CD14-positive monocyte (primary cell): ENCODE data around the gene NAXE. TPM values are rescaled to one million over a fixed set of nuclear protein-coding genes. Genes with fewer than 3 reads are reported as not detected.
"Not testable (repeated sequence)": the region's sequence is repeated elsewhere in the genome, so short reads cannot be mapped to it uniquely, and the experiment has no call there.

Experiments used
- DNase-seq, 3 donors: peaks; one replicate each; pipeline ENCODE4 v3.0.0-alpha.2; 2011 to 2022
- H2AFZ ChIP-seq: 2 replicates; pipeline ENCODE4 v1.6.0; 2012; ENCODE audit warnings: mild to moderate bottlenecking, low read depth, low read length, inconsistent platforms; ENCODE audit not compliant: insufficient read depth, poor library complexity, severe bottlenecking
- H3K27ac ChIP-seq, 2 donors: 1 replicate in 1 of 2; 2 replicates in 1 of 2; pipeline ENCODE4 v1.5.1; 2012 to 2013; ENCODE audit warnings: low read length in 2 of 2, control low read depth in 1 of 2, inconsistent platforms in 1 of 2, low read depth in 1 of 2, mild to moderate bottlenecking in 1 of 2
- H3K27me3 ChIP-seq, 2 donors: one replicate each; pipeline versions ENCODE4 v1.6.0 to v1.6.1; 2011 to 2013; ENCODE audit warnings: low read length in 2 of 2; ENCODE audit not compliant: control insufficient read depth in 2 of 2, insufficient read depth in 2 of 2
- H3K36me3 ChIP-seq, 2 donors: replicated peaks in 1 of 2; 1 replicate in 1 of 2; 2 replicates in 1 of 2; pipeline versions ENCODE4 v1.5.1 to v1.6.1; 2012 to 2013; ENCODE audit warnings: low read length in 2 of 2, control low read depth in 1 of 2, inconsistent platforms in 1 of 2, mild to moderate bottlenecking in 1 of 2; ENCODE audit not compliant: insufficient read depth in 2 of 2, control insufficient read depth in 1 of 2
- H3K4me1 ChIP-seq, 2 donors: 1 replicate in 1 of 2; 2 replicates in 1 of 2; pipeline versions ENCODE4 v1.5.1 to v1.6.1; 2012 to 2013; ENCODE audit warnings: low read length in 2 of 2, control low read depth in 1 of 2, inconsistent platforms in 1 of 2, mild to moderate bottlenecking in 1 of 2, moderate library complexity in 1 of 2; ENCODE audit not compliant: insufficient read depth in 2 of 2, control insufficient read depth in 1 of 2
- H3K4me2 ChIP-seq: replicated peaks from 2 replicates; pipeline ENCODE3; 2012; ENCODE audit warnings: low read length, moderate library complexity, mild to moderate bottlenecking; ENCODE audit not compliant: poor library complexity, severe bottlenecking; ENCODE audit errors: extremely low read depth
- H3K4me3 ChIP-seq, 3 experiments: fragments of 200-600 bp in 1 of 3; sonication (generic) in 1 of 3; replicated peaks in 1 of 3; 1 replicate in 2 of 3; 2 replicates in 1 of 3; pipeline ENCODE4 v1.5.1; 2011 to 2013; ENCODE audit warnings: low read length in 3 of 3, mild to moderate bottlenecking in 3 of 3, control low read depth in 2 of 3, low read depth in 2 of 3, inconsistent platforms in 1 of 3, moderate library complexity in 1 of 3
- H3K79me2 ChIP-seq: 2 replicates; pipeline ENCODE4 v1.6.0; 2012; ENCODE audit warnings: mild to moderate bottlenecking, control low read depth, inconsistent platforms, low read length, moderate library complexity; ENCODE audit not compliant: insufficient read depth
- H3K9ac ChIP-seq: 2 replicates; pipeline ENCODE4 v1.6.0; 2017; ENCODE audit warnings: low read length, mild to moderate bottlenecking; ENCODE audit not compliant: insufficient read depth, poor library complexity, severe bottlenecking
- H3K9me3 ChIP-seq, 2 donors: replicated peaks in 1 of 2; 1 replicate in 1 of 2; 2 replicates in 1 of 2; pipeline versions ENCODE4 v1.5.1 to v1.6.1; 2012 to 2013; ENCODE audit warnings: low read length in 2 of 2, control low read depth in 1 of 2; ENCODE audit not compliant: control insufficient read depth in 1 of 2, insufficient read depth in 1 of 2
- H4K20me1 ChIP-seq: 2 replicates; pipeline ENCODE4 v1.6.0; 2012; ENCODE audit warnings: mild to moderate bottlenecking, low read length, control low read depth, moderate library complexity; ENCODE audit not compliant: insufficient read depth
- H3K27ac Mint-ChIP-seq, 7 donors: one replicate each; pipeline ENCODE4 v1.8.0; 2020; ENCODE audit warnings: mild to moderate bottlenecking in 7 of 7, mixed read lengths in 7 of 7, moderate library complexity in 6 of 7, inconsistent platforms in 2 of 7
- H3K27me3 Mint-ChIP-seq, 3 donors: one replicate each; pipeline ENCODE4 v1.8.0; 2021 to 2022; ENCODE audit warnings: low read depth in 3 of 3, mild to moderate bottlenecking in 3 of 3, mixed read lengths in 3 of 3, moderate library complexity in 3 of 3, inconsistent platforms in 1 of 3
- H3K36me3 Mint-ChIP-seq, 2 donors: one replicate each; pipeline ENCODE4 v1.8.0; 2020; ENCODE audit warnings: mixed read lengths in 2 of 2, inconsistent platforms in 1 of 2, mild to moderate bottlenecking in 1 of 2
- H3K4me1 Mint-ChIP-seq: one replicate; pipeline ENCODE4 v1.8.0; 2020; ENCODE audit warnings: mild to moderate bottlenecking, mixed read lengths
- H3K4me3 Mint-ChIP-seq, 2 donors: one replicate each; pipeline ENCODE4 v1.8.0; 2020; ENCODE audit warnings: mild to moderate bottlenecking in 2 of 2, mixed read lengths in 2 of 2, moderate library complexity in 1 of 2
- H3K9me3 Mint-ChIP-seq, 7 donors: one replicate each; pipeline ENCODE4 v1.8.0; 2020 to 2022; ENCODE audit warnings: mixed read lengths in 7 of 7, mild to moderate bottlenecking in 6 of 7, moderate library complexity in 6 of 7, inconsistent platforms in 2 of 7
- CTCF ChIP-seq: fragments of 200-600 bp; IDR thresholded peaks from one replicate; pipeline ENCODE4 v1.8.0; 2022; ENCODE audit warnings: antibody characterized with exemption, mild to moderate bottlenecking
- WGBS: methylation state at CpG from one replicate; pipeline ENCODE4 v1.1.5; 2013; ENCODE audit warnings: missing lambda C conversion rate; ENCODE audit not compliant: insufficient coverage; 5-methylcytosine and 5-hydroxymethylcytosine counted together
- intact Hi-C, 2 donors: fragments of 100-400 bp; cut with micrococcal nuclease; formaldehyde crosslinking; loops; one replicate each; pipeline versions ENCODE4 v1.15.0 to v1.15.1; 2023
- polyA plus RNA-seq, 3 donors: library from polyadenylated mRNA; depleted of rRNA in 1 of 3; unstranded in 2 of 3; stranded (reverse) in 1 of 3; fragments of 300-500 nt in 2 of 3; fragments of >200 nt in 1 of 3; fragmentation: Illumina TruSeq in 2 of 3; gene quantifications; 1 replicate in 2 of 3; 2 replicates in 1 of 3; pipeline ENCODE4 v1.2.3, GENCODE V29; 2012 to 2021

Gene NAXE
- polyA plus RNA-seq, 3 donors = 23.7 to 81.7 (median 54.9) TPM

GRCh38 chr1:156551869-156552268, 39.7 kb upstream of the NAXE start:
- Histone ChIP-seq H2AFZ (no peak overlapping the region), H3K27me3 (no peaks in the 10 kb centered on the region), H3K4me1 (peaks cover 41 to 45% of the 10 kb centered on the region in 2 donors), H3K4me3 (no peak overlapping the region), H3K79me2 (no peaks in the 10 kb centered on the region), H3K27ac (peak overlapping the region; percentile 3 to 93), H3K9ac (no peak overlapping the region), H4K20me1 (no peaks in the 10 kb centered on the region), H3K36me3 (peaks cover 14 to 40% of the 10 kb centered on the region in 2 donors), H3K9me3 (no peaks in the 10 kb centered on the region), H3K4me2 (peak overlapping the region; percentile 17)
- Mint-ChIP-seq H3K27me3 (peaks cover 0 to 2% (median 1%) of the 10 kb centered on the region in 3 donors), H3K4me1 (peaks cover 55% of the 10 kb centered on the region), H3K4me3 (no peak overlapping the region), H3K27ac (peak overlapping the region; percentile 90 to 97 (median 96)), H3K36me3 (peaks cover 25 to 47% of the 10 kb centered on the region in 2 donors), H3K9me3 (peaks cover 0 to 1% (median 0%) of the 10 kb centered on the region in 7 donors)
- WGBS = 6% methylated on average over 3 of the region's 6 CpGs
- DNase-seq = peak; percentile 74 to 89 (median 83)
- intact Hi-C loops = loop anchor here (5.0 to 10.0 kb wide), 2 partner anchors 50 to 57 kb away; partner anchors contain the start of gene MEF2D (in 1 of the 2)
- no peak for TF ChIP-seq CTCF

- TF ChIP-seq CTCF = no peak
- Mint-ChIP-seq H3K27me3 (peaks cover 0 to 2% (median 1%) of the 10 kb centered on the region in 3 donors), H3K4me3 (peak overlapping the region in 1 of 2 donors; percentile 32), H3K36me3 (peaks cover 18 to 40% of the 10 kb centered on the region in 2 donors), H3K27ac (peak overlapping the region; percentile 90 to 97 (median 96)), H3K4me1 (peaks cover 55% of the 10 kb centered on the region), H3K9me3 (peaks cover 0 to 1% (median 0%) of the 10 kb centered on the region in 7 donors)
- no peaks in the 10 kb centered on the region for H3K9me3 ChIP-seq
- peaks cover 13 to 34% of the 10 kb centered on the region in 2 donors for H3K36me3 ChIP-seq
- H3K4me3 ChIP-seq = no peak overlapping the region
- H3K4me1 ChIP-seq = peaks cover 41 to 45% of the 10 kb centered on the region in 2 donors
- no peaks in the 10 kb centered on the region for H3K27me3 ChIP-seq
- DNase-seq = no peak
- no peak overlapping the region for H3K9ac ChIP-seq
- WGBS = 50% methylated on average over 2 of the region's 5 CpGs
- H3K79me2 ChIP-seq = no peaks in the 10 kb centered on the region
- H2AFZ ChIP-seq = no peak overlapping the region
- H3K4me2 ChIP-seq = peak overlapping the region; percentile 17
- no peaks in the 10 kb centered on the region for H4K20me1 ChIP-seq
- intact Hi-C loops = loop anchor here (5.0 to 10.0 kb wide), 2 partner anchors 50 to 58 kb away; partner anchors contain the start of gene MEF2D (in 1 of the 2)
- H3K27ac ChIP-seq = peak overlapping the region; percentile 51 to 93
Observed at GRCh38 chr1:156552518-156552917, 39.1 kb upstream of the NAXE start.

- not testable (repeated sequence) for H3K79me2 ChIP-seq, H4K20me1 ChIP-seq, H3K9me3 Mint-ChIP-seq, H3K27me3 Mint-ChIP-seq, H3K9me3 ChIP-seq, H3K27me3 ChIP-seq
- H3K27ac ChIP-seq = peak overlapping the region; percentile 63 to 93
- WGBS = 2% methylated on average over 4 of the region's 4 CpGs
- Mint-ChIP-seq H3K4me1 (peaks cover 55% of the 10 kb centered on the region), H3K4me3 (peak overlapping the region; percentile 17 to 90), H3K36me3 (peaks cover 15 to 36% of the 10 kb centered on the region in 2 donors), H3K27ac (peak overlapping the region; percentile 90 to 97 (median 96))
- peak; percentile 89 to 94 (median 93) for DNase-seq
- H3K36me3 ChIP-seq = peaks cover 9 to 29% of the 10 kb centered on the region in 2 donors
- H3K4me3 ChIP-seq = peak overlapping the region in 1 of 3 experiments; percentile 52
- peak overlapping the region; percentile 40 for H3K9ac ChIP-seq
- intact Hi-C loops = loop anchor here (5.0 to 10.0 kb wide), 2 partner anchors 51 to 58 kb away; partner anchors contain the start of gene MEF2D (in 1 of the 2)
- peak overlapping the region; percentile 73 for H2AFZ ChIP-seq
- H3K4me2 ChIP-seq = peak overlapping the region; percentile 69
- H3K4me1 ChIP-seq = peaks cover 41 to 45% of the 10 kb centered on the region in 2 donors
Observed at GRCh38 chr1:156552937-156553336, 38.6 kb upstream of the NAXE start.
